ENCODE results near the gene MICALL1.
A peak's percentile ranks its signal among the peaks of the same experiment; 100 is the strongest.
"Not testable (repeated sequence)": the region's sequence is repeated elsewhere in the genome, so short reads cannot be mapped to it uniquely, and the experiment has no call there.

MICALL1 gene

GRCh38 chr22:37926771-37927636, 20.9 kb downstream of the MICALL1 start:
- no peak for DNase-seq (ENCODE audit: low read depth)

- DNase-seq (ENCODE audit: low read depth): no peak
These were observed 21.5 kb downstream of the MICALL1 start for GRCh38 chr22:37927637-37927936.

GRCh38 chr22:37929390-37929789, 23.3 kb downstream of the MICALL1 start:
- DNase-seq (ENCODE audit: low read depth): no peak

GRCh38 chr22:37930270-37930951, 24.3 kb downstream of the MICALL1 start:
- DNase-seq (ENCODE audit: low read depth): no peak

GRCh38 chr22:37930952-37931440, 24.9 kb downstream of the MICALL1 start:
- DNase-seq (ENCODE audit: low read depth): no peak

GRCh38 chr22:37931893-37932389, 25.8 kb downstream of the MICALL1 start:
- no peak for DNase-seq (ENCODE audit: low read depth)

- no peak for DNase-seq (ENCODE audit: low read depth)
These were observed 26.3 kb downstream of the MICALL1 start for GRCh38 chr22:37932401-37932800.

GRCh38 chr22:37932821-37933578, 26.9 kb downstream of the MICALL1 start:
- DNase-seq (ENCODE audit: low read depth): no peak

- DNase-seq (ENCODE audit: low read depth): peak; percentile 64
These were observed 27.7 kb downstream of the MICALL1 start for GRCh38 chr22:37933711-37934376.

GRCh38 chr22:37940698-37941376, 34.7 kb downstream of the MICALL1 start:
- DNase-seq (ENCODE audit: low read depth): no peak

- no peak for DNase-seq (ENCODE audit: low read depth)
These were observed 36.0 kb downstream of the MICALL1 start for GRCh38 chr22:37942133-37942532.

- no peak for DNase-seq (ENCODE audit: low read depth)
These were observed 37.2 kb downstream of the MICALL1 start for GRCh38 chr22:37943136-37943824.

- DNase-seq (ENCODE audit: low read depth): no peak
These were observed 37.7 kb downstream of the MICALL1 start for GRCh38 chr22:37943825-37944198.

- not testable (repeated sequence) for DNase-seq (ENCODE audit: low read depth)
These were observed 38.3 kb downstream of the MICALL1 start for GRCh38 chr22:37944423-37944822.

- DNase-seq (ENCODE audit: low read depth): not testable (repeated sequence)
These were observed 41.2 kb downstream of the MICALL1 start for GRCh38 chr22:37947142-37947795.

GRCh38 chr22:37951305-37951704, 45.2 kb downstream of the MICALL1 start:
- no peak for DNase-seq (ENCODE audit: low read depth)

- not testable (repeated sequence) for DNase-seq (ENCODE audit: low read depth)
These were observed 46.5 kb downstream of the MICALL1 start for GRCh38 chr22:37952629-37953028.

GRCh38 chr22:37953062-37953436, 47.0 kb downstream of the MICALL1 start:
- no peak for DNase-seq (ENCODE audit: low read depth)

- peak; percentile 92 for DNase-seq (ENCODE audit: low read depth)
These were observed 47.5 kb downstream of the MICALL1 start, which contains the start of the genes C22orf23 and POLR2F for GRCh38 chr22:37953437-37954179. TSS of gene C22orf23 (minus strand) at chr22:37953601. CDS start at chr22:37953149, 452 bp downstream. TSS of gene POLR2F (plus strand) at chr22:37953699. CDS start at chr22:37953788, 89 bp downstream.
